ENCODE results near the gene STOML1.

STOML1 gene, protein sequence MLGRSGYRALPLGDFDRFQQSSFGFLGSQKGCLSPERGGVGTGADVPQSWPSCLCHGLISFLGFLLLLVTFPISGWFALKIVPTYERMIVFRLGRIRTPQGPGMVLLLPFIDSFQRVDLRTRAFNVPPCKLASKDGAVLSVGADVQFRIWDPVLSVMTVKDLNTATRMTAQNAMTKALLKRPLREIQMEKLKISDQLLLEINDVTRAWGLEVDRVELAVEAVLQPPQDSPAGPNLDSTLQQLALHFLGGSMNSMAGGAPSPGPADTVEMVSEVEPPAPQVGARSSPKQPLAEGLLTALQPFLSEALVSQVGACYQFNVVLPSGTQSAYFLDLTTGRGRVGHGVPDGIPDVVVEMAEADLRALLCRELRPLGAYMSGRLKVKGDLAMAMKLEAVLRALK

GRCh38 chr15:73991726-73992593, at the start of gene STOML1:
TSS of gene STOML1 (minus strand) at chr15:73992295. CDS start at chr15:73992223, 72 bp downstream.
- DNase-seq: peak; percentile 97

- DNase-seq: no peak
Measured at GRCh38 chr15:74041311-74041756, 49.2 kb upstream of the STOML1 start.

DNA sequence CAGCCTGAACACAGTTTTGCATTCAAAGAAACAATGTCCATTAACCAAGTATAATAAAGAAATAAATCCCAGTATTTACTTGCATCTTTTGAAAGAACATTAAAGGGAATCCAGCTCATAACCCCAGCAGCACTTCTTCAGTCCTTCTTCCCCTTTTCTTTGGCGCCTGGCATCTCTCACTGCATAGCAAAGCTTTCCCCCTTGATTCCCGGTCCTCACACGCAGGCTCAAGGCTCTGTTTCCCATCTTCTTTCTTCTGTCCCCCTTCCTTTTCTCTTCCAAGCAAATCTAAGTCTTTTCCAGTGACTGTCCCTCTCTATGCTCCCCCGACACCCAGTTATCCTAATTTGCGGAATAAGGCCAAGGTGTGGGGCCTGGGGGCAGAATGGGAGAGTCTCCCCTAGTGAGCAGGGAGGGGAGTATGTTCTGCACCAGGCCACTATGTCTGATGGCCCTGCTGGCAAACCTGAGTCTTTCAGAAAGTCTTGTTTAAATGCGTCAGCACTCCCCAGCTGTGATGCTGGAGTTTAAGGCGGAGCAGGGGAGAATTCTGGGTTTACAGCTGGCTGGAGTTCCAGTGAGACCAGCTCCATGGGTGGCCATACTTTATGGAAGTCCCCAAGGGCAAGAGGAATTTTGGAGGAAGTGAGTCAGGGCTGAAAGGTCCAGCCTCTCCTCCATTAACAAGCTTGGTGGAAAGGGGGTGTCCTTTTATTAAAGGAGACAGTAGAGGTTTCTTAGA, 48.2 kb upstream of the STOML1 start:
- no peak for DNase-seq

DNA sequence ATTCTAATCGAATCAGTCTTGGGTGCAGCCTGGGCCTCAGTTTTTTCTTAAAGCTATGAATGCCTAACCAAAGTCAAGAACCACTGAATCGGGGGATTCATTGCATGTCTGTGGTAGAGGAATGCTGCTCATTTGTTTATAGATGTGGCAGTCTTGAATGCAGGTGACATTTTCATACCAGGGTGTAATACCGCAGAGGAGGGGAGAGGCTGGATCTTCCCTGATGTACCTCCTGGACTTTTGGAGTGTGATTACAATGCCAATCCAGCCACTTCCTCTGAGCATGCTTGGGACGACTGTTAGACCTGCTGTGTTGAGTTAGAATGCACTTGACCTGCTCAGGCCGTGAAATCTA, 47.5 kb upstream of the STOML1 start:
- DNase-seq: no peak

DNA sequence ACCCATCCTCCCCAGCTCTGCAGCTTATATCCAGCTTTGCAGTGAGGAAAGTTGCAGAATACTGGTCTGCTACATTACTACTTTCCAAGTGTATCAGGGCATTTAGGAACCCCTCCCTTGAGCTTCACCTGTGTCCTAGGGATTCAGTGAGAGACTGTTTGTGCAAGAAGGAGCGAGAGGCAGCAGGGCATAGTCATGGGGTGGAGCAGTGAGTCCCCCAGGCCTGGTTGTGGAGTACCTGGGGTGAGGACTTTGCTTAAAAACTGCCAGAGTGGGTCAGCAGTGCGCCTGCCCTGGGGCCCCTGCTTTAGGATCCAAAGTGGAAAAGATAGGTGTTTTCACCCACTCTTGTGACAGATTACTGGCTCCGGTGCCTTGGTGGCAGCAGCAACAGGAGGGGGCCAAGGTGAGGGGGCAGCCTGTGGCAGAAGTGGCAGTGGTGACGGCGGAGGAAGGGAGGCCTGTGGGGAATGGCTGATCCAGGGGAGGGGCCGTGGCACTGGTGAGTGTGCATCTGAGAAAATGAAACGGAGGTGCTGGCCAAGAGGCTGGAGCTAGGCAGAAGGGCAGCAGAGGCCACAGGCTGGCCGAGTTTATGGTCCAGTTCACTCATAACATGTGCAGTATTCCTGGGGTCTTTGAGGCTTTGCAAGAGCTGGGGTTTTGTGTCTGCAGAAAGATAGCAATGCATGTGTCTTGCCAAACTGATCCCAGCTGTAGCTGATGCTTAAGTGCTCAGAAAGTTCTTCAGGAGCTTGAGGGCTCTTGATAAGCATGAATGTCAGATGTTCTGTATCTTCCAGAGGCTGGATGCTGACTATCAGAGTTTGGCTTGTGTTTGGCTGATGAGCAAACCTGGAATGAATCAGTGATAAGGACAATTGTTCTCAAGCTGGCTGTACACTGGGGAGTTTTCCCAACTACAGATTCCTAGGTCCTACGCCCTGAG, 46.9 kb upstream of the STOML1 start:
- peak; percentile 63 for DNase-seq

DNA sequence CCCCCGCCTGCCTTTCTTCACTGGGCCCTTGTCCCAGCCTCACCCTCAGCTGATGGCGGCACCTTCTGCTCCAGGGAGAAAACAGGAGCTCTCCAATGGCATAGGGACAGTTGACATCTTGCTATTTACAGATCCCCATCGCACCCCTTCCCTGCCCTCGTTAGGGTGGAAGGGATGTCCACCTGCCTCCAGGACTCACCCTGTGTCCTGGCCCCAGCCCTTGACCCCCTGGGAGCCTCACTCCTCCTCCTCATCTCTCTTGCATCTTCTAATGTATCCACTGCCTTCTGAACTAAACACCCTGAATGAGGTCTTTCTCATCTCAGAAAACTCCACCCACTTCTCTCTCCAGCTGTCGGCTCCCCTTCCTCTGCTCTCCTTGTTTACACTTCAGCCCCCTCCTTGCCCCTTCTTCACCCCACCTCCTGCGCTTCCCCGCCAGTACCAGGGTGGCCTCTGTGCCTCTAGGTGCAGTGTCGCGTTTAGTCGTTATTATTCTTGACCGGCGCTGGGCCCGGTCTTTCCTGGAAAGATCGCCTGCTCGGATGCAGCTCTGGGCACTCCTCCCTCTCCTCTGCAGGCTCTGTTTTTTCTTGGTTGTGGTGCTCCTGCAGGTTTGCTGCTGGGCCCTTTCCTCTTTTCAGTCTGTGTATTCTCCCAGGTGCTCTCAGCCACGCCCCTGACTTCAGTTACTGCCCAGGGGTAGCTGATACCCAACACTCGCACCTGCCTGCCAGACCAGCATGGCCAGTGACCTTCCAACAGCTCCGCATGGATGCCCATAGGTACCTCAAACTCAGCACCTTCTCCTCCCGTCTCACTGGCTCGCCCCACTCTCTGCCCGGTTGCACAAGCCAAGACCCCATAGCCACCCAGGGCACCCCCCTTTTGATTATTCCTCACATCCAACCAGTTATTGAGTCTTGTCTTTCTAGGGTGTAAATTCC, 45.3 kb upstream of the STOML1 start:
- DNase-seq: no peak

GRCh38 chr15:74036271-74037170, 44.4 kb upstream of the STOML1 start:
- peak; percentile 50 for DNase-seq

DNA sequence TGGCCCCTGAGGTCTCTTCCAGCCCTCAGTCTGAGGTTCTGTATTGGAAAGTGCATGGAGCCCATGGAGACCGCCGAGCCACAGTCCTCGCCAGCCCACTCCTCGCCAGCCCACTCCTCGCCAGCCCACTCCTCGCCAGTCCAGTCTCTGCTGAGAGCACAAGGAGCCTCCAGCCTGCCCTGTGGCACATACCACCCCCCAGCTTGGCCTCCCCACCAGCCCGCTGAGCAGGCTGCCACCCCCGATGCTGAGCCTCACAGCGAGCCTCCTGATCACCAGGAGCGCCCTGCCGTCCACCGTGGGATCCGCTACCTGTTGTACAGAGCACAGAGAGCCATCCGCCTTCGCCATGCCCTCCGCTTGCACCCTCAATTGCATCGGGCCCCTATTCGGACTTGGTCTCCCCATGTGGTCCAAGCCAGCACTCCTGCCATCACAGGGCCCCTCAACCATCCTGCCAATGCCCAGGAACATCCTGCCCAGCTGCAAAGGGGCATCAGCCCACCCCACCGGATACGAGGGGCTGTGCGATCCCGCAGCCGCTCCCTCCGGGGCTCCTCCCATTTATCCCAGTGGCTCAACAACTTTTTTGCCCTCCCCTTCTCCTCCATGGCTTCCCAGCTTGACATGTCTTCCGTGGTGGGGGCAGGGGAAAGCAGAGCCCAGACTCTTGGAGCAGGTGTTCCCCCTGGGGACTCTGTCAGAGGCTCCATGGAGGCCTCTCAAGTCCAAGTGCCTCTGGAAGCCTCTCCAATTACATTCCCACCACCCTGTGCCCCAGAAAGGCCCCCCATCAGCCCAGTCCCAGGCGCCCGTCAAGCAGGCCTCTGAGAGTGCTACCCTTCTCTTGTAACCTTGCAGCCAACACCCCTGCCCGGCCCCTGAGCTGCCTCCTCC, 43.3 kb upstream of the STOML1 start:
- DNase-seq: no peak

- no peak for DNase-seq
Measured at GRCh38 chr15:74034206-74034755, 42.2 kb upstream of the STOML1 start.

- peak; percentile 55 for DNase-seq
Measured at GRCh38 chr15:74032606-74033561, 40.8 kb upstream of the STOML1 start.

DNA sequence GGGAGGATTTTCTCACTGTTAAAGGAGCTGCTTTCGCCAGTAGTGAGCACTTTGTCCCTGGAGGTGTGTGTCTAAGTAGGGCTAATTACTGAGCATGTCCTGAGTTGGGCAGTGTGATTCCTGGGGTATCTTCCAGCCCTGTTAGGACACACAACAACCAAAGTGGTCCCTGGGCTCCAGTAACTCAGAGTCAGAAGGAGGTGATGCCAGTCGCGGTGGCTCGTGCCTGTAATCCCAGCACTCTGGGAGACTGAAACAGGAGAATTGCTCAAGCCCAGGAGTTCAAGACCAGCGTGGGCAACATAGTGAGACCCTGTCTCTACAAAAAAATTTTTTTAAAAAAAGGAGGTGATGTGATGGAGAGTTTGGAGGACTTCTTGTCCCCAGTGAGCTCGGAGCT, 40.0 kb upstream of the STOML1 start:
- no peak for DNase-seq

DNA sequence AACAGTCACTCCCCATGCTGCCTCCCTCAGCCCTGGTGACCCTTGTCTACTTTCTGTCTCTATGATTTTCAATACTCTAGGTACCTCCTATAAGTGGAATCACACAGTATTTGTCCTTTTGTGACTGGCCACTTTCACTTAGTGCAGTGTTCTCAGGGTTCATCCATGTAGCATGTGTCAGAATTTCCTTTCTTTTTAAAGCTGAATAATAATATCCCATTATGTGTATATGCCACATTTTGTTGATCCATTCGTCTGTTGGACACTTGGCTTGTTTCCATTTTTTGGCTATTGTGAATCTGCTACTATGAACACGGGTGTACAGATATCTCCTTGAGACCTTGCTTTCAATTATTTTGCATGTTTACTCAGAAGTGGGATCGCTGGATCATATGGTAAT, 36.6 kb upstream of the STOML1 start:
- no peak for DNase-seq

- no peak for DNase-seq
Measured at GRCh38 chr15:74027688-74028087, 35.6 kb upstream of the STOML1 start.

DNA sequence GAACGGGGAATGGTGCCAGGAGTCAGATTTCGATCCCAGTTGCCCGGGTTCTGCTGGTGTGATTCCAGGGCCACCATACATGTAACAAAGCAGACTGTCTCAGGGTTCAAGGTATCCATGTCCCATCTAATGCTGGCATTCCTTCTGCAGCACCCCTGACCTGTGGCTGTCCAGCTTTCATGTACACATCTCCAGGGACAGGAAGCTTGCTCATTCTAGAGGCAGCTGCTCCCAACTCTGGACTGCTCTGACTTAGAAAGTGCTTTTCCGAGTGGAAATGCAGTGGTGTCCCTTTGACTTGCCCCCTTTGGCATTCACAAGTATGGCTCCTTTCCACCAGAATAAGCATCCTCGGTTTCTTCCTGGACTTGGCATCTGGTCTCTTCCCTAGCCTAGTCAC, 33.3 kb upstream of the STOML1 start:
- DNase-seq: no peak

DNA sequence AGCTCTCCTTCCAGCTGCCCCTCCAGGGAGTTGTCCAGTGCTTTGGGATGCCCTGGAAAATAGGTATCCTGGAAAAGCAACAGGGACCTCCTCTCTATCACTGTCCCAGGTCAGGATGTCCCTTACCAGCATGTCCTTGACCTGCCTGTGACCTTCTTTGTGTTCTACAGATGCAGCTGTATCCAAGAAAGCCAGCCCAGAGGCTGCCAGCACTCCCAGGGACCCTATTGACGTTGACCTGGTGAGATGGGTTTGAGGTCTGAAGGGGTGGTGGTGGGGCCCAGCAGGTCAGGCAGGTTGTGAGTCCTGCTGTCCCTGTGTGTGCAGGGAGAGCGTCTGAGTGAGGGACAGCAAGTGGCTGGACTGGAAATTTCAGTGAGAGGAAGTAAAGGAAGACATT, 32.6 kb upstream of the STOML1 start:
- DNase-seq: no peak

GRCh38 chr15:74022706-74023470, 30.8 kb upstream of the STOML1 start:
- no peak for DNase-seq
